ENCODE data around the gene MXD3.

DNA sequence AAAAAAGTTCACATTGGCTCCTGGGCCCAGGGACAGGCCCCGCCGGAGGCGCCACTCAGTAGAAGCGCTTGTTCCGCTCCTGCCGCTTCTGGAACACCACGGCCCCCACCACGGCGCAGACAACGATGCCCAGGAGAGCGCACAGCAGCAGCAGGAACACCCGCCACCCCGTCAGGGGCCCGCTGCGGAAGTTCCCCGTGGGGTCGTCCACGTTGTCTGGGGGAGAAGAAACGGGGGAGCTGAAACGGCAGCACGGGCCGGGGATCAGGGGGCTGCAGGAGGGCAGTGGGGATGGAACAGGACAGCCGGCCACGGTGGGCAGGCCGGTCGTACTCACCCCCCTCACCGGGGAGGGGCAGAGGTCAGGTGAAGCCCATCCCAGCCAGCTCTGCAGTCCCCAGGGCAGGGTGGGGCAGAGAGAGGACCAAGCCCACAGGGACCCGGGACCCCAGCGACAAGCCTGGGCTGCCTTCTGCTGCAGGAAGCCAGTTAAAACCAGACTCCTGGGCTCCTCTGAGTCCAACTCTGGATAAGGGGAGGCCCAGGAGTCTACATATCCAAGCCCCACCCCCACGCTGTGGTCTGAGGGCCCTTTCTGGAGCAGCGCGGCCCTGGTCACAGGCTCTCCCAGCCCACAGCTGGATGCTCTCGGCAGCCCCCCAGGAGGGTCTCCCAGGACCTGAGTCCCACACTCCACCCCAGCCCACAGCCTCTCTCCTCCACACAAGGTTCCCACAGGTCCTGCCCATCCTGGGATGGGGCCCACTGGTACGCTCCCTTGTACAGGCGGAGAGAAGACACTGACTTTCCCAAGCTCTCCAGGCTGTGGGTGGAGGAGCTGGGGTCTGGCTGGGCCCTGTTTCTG, 20.6 kb upstream of the MXD3 start:
- TF ChIP-seq, protein P1, sequence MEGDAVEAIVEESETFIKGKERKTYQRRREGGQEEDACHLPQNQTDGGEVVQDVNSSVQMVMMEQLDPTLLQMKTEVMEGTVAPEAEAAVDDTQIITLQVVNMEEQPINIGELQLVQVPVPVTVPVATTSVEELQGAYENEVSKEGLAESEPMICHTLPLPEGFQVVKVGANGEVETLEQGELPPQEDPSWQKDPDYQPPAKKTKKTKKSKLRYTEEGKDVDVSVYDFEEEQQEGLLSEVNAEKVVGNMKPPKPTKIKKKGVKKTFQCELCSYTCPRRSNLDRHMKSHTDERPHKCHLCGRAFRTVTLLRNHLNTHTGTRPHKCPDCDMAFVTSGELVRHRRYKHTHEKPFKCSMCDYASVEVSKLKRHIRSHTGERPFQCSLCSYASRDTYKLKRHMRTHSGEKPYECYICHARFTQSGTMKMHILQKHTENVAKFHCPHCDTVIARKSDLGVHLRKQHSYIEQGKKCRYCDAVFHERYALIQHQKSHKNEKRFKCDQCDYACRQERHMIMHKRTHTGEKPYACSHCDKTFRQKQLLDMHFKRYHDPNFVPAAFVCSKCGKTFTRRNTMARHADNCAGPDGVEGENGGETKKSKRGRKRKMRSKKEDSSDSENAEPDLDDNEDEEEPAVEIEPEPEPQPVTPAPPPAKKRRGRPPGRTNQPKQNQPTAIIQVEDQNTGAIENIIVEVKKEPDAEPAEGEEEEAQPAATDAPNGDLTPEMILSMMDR (conservative IDR thresholded peaks at IDR 0.05): no peak
- TF ChIP-seq EZH2 (IDR thresholded peaks at IDR 0.05; ENCODE audit: low read depth): no peak

All from PC-9 (cell line).